Adrenal gland (tissue), 5 donors: ENCODE measurements around the gene RASGRF2.

ENCODE experiments used
- CTCF ChIP-seq, 6 experiments: fragments of 450-650 bp in 4 of 6; fragments of 200-600 bp in 2 of 6; sonication (generic) in 1 of 6; IDR thresholded peaks; 1 replicate in 5 of 6; 2 replicates in 1 of 6; pipeline versions ENCODE4 v1.5.1 to v1.8.0; 2016 to 2021; ENCODE audit warnings: antibody characterized with exemption in 6 of 6, mild to moderate bottlenecking in 2 of 6, moderate library complexity in 1 of 6
- POLR2A ChIP-seq, 2 donors: fragments of 450-650 bp; IDR thresholded peaks; one replicate each; pipeline ENCODE4 v1.6.1; 2017; ENCODE audit warnings: antibody characterized with exemption in 2 of 2, mild to moderate bottlenecking in 2 of 2, moderate library complexity in 1 of 2
- donor health status: DM: no; HTN: no; CAD: no.

DNA sequence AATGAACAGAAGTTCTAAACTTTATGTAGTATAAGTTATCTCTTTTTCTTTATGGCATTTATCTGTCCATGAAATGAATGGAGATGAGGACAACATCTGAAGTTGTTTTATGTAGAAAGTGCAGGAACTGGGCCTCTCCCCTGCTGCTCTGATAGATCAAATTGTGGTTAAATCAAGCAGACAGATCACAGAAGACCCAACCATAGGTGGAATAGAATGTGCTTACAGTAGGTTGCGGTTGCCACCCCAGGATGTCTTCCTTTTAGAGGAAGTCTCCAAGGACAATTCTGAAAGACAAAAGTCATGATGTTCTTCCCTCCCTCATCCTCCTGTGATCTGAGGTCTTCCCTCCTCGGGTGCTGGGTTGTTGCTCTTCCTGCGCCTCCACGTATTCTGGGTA lies 12.9 kb downstream of the RASGRF2 start:
- no peak for TF ChIP-seq CTCF (IDR thresholded peaks at IDR 0.05)
- no peak for TF ChIP-seq POLR2A (IDR thresholded peaks at IDR 0.05)
